Nephron (organoid): ENCODE data around the gene IQGAP2.

Experiments used
- H3K27ac Mint-ChIP-seq, 3 experiments: 2 replicates each; pipeline ENCODE4 v1.8.0; 2020; ENCODE audit warnings: mixed read lengths in 3 of 3, mild to moderate bottlenecking in 2 of 3, moderate library complexity in 1 of 3
- H3K27me3 Mint-ChIP-seq: 2 replicates; pipeline ENCODE4 v1.8.0; 2021; ENCODE audit warnings: low read depth, mild to moderate bottlenecking, moderate library complexity, mixed read lengths
- H3K36me3 Mint-ChIP-seq: 2 replicates; pipeline ENCODE4 v1.8.0; 2020; ENCODE audit warnings: low read depth, mixed read lengths
- H3K4me1 Mint-ChIP-seq: 2 replicates; pipeline ENCODE4 v1.8.0; 2020; ENCODE audit warnings: mixed read lengths
- H3K4me3 Mint-ChIP-seq, 3 experiments: 2 replicates each; pipeline ENCODE4 v1.8.0; 2020; ENCODE audit warnings: mild to moderate bottlenecking in 3 of 3, mixed read lengths in 3 of 3, moderate library complexity in 2 of 3
- H3K9me3 Mint-ChIP-seq: 2 replicates; pipeline ENCODE4 v1.8.0; 2020; ENCODE audit warnings: mixed read lengths
- TF ChIP-seq, protein P1 (sequence below), 3 experiments: fragments of 200-600 bp; sonication (generic); IDR thresholded peaks; one replicate each; pipeline ENCODE4 v1.5.0; 2021; ENCODE audit warnings: antibody characterized with exemption in 3 of 3; ENCODE audit not compliant: unreplicated experiment in 3 of 3

IQGAP2 gene, protein sequence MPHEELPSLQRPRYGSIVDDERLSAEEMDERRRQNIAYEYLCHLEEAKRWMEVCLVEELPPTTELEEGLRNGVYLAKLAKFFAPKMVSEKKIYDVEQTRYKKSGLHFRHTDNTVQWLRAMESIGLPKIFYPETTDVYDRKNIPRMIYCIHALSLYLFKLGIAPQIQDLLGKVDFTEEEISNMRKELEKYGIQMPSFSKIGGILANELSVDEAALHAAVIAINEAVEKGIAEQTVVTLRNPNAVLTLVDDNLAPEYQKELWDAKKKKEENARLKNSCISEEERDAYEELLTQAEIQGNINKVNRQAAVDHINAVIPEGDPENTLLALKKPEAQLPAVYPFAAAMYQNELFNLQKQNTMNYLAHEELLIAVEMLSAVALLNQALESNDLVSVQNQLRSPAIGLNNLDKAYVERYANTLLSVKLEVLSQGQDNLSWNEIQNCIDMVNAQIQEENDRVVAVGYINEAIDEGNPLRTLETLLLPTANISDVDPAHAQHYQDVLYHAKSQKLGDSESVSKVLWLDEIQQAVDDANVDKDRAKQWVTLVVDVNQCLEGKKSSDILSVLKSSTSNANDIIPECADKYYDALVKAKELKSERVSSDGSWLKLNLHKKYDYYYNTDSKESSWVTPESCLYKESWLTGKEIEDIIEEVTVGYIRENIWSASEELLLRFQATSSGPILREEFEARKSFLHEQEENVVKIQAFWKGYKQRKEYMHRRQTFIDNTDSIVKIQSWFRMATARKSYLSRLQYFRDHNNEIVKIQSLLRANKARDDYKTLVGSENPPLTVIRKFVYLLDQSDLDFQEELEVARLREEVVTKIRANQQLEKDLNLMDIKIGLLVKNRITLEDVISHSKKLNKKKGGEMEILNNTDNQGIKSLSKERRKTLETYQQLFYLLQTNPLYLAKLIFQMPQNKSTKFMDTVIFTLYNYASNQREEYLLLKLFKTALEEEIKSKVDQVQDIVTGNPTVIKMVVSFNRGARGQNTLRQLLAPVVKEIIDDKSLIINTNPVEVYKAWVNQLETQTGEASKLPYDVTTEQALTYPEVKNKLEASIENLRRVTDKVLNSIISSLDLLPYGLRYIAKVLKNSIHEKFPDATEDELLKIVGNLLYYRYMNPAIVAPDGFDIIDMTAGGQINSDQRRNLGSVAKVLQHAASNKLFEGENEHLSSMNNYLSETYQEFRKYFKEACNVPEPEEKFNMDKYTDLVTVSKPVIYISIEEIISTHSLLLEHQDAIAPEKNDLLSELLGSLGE (N-terminal part only)

DNA sequence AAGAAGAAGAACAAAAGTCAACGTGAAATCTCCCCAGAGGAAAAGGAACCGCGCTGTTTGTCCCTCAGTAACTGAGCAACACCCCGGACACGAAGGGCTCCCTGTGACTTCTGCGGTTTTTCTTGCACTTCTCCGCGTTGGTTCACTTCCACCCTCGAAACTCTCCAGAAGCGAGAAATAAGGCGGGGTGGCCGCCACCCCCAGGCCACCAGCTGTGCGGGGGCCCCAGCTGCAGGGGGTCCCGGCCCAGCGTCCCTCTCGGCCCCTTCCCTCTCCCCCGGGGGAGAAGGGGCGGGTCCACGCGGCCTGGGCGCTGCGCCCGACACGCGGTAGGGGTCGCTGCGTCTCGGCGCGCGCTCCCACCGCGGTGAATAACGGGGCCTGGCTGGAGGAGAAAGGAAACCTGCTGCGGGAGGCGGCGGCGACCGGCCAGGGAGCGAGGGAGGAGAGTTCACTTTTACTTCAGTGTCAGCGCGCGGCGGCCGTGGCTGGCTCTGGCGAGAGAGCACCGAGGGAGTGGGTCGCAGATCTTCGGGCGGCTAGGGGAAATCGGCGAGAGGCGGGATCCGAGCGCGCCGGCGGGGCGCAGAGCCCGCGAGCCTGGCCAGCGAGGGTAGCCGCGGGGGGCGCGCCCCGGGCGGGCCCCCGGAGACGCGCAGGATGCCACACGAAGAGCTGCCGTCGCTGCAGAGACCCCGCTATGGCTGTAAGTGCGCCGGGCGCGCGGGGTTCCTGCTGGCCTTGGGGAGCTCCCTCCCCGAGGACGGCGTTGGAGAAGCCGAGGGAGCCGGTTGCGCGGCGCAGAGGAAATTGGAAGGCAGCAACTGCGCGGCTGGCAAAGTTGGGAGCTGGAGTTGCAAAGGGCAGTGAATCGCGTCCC, at the start of gene IQGAP2:
Gene IQGAP2 (plus strand): TSS at position 400 of the 880 bp plus-strand sequence. CDS start 261 bp downstream, at position 661.
- H3K9me3 Mint-ChIP-seq: no peaks in the 10 kb centered on the region
- H3K4me1 Mint-ChIP-seq: peaks cover 9% of the 10 kb centered on the region
- H3K27ac Mint-ChIP-seq: peak within 1 kb of the TSS; percentile 49 to 92 (median 86)
- TF ChIP-seq, protein P1, sequence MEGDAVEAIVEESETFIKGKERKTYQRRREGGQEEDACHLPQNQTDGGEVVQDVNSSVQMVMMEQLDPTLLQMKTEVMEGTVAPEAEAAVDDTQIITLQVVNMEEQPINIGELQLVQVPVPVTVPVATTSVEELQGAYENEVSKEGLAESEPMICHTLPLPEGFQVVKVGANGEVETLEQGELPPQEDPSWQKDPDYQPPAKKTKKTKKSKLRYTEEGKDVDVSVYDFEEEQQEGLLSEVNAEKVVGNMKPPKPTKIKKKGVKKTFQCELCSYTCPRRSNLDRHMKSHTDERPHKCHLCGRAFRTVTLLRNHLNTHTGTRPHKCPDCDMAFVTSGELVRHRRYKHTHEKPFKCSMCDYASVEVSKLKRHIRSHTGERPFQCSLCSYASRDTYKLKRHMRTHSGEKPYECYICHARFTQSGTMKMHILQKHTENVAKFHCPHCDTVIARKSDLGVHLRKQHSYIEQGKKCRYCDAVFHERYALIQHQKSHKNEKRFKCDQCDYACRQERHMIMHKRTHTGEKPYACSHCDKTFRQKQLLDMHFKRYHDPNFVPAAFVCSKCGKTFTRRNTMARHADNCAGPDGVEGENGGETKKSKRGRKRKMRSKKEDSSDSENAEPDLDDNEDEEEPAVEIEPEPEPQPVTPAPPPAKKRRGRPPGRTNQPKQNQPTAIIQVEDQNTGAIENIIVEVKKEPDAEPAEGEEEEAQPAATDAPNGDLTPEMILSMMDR (IDR thresholded peaks at IDR 0.05; ENCODE audit: unreplicated experiment in 3 of 3): peak; percentile 76 to 88 (median 77)
- peaks cover 9% of the 10 kb centered on the region for H3K27me3 Mint-ChIP-seq
- H3K36me3 Mint-ChIP-seq: no peaks in the 10 kb centered on the region
- peak within 1 kb of the TSS; percentile 95 to 98 (median 97) for H3K4me3 Mint-ChIP-seq

DNA sequence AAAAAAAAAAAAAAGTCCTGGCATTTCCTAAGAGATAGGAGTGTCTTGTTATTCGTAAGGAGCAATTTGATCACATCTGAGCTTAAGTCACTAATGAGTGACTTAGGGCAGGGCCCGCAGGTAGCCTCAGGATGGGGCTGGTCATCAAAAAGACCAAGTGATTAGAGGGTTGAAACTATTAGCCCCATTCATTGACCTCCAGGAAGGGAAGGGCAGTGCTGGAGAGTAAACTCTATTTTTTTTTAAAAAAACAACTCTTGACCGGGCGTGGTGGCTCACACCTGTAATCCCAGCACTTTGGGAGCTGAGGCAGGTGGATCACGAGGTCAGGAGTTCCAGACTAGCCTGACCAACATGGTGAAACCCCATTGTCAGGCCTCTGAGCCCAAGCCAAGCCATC, 46.2 kb upstream of the IQGAP2 start:
- H3K4me3 Mint-ChIP-seq: no peak overlapping the region

DNA sequence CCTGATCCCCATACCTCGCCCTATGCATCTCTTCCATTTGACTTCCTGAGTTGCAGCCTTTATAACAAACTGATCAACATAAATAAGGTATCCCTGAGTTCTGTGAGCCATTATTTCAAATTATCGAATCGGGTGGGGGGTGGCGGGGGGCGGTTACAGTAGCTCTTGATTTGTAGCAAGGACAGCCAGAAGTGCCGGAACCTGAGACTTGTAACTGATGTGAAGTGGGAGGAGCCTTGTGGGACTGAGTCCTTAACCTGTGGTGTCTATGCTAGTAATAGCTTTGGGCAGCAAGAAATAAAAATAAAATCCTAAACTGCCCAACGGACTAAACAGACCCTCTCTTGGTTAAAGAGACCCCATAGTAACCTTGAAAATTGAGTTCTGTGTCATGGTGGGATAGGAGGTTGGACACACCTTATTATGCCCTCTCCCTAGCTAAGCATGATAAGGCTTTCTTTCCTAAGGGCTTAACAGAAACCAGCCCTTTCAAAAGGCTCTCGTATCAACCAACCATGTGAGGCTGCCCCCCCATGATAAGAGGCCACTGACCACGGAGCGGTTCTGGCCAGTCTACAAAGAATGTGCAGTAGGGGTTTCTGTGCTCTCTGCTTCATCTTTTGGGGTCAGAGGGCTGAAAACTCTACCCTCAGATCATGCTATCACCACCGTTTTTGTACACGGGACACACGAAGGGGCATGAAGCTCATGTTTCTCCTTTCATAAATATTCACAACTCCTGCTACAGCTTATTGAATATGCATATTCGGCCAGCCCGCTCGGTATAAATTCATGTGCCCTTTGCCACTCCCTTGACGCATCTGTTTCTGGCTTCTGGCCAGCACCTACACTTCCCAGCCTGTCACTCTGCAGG, 39.5 kb upstream of the IQGAP2 start:
- TF ChIP-seq, protein P1 (IDR thresholded peaks at IDR 0.05; ENCODE audit: unreplicated experiment in 3 of 3): no peak
- Mint-ChIP-seq H3K9me3 (no peaks in the 10 kb centered on the region), H3K4me3 (no peak overlapping the region), H3K36me3 (no peaks in the 10 kb centered on the region), H3K27ac (no peak overlapping the region), H3K27me3 (peaks cover 15% of the 10 kb centered on the region), H3K4me1 (peaks cover 5% of the 10 kb centered on the region)

More for the DNA sequence above, 46.2 kb upstream of the IQGAP2 start:
- H3K9me3 Mint-ChIP-seq: no peaks in the 10 kb centered on the region
- H3K4me1 Mint-ChIP-seq: no peaks in the 10 kb centered on the region
- peaks cover 24% of the 10 kb centered on the region for H3K27me3 Mint-ChIP-seq
- no peak overlapping the region for H3K27ac Mint-ChIP-seq
- no peaks in the 10 kb centered on the region for H3K36me3 Mint-ChIP-seq
- TF ChIP-seq, protein P1 (IDR thresholded peaks at IDR 0.05; ENCODE audit: unreplicated experiment in 3 of 3): no peak

- Mint-ChIP-seq H3K36me3 (no peaks in the 10 kb centered on the region), H3K27me3 (peaks cover 12% of the 10 kb centered on the region), H3K4me3 (no peak overlapping the region), H3K27ac (no peak overlapping the region), H3K9me3 (no peaks in the 10 kb centered on the region), H3K4me1 (peaks cover 5% of the 10 kb centered on the region)
- TF ChIP-seq, protein P1 (IDR thresholded peaks at IDR 0.05; ENCODE audit: unreplicated experiment in 3 of 3): no peak
These were observed 38.9 kb upstream of the IQGAP2 start for GRCh38 chr5:76364226-76364589.
